ENCODE measurements around the gene TPM3.
A peak's percentile ranks its signal among the peaks of the same experiment; 100 is the strongest.

TPM3 gene

DNA sequence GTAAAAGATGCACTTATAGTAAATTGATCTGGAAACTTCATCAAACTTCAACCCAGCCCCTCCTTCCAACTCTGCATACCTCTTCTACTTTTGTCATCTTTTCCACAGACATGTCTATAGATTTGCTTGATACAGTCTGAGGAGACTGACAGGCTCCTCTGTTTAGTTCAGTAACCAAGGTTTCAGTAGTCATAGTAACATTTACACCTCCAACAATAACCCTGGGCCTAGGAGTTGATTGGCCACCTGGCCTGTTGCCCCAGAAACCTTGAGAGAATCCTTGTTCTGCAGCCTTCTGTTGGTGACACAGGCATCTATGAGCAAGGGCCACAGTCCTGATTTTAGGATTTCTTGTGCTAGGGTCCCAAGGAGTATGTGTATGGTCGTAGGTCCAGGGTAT is 14.3 kb upstream of the TPM3 start, which contains the start of gene CFAP141:
Gene CFAP141 (minus strand): TSS at position 138 of the 400 bp plus-strand sequence. CDS start 26 bp downstream, at position 112.
- DNase-seq (ENCODE audit: low read depth in 1 of 2, low spot score in 1 of 2) = no peak

DNA sequence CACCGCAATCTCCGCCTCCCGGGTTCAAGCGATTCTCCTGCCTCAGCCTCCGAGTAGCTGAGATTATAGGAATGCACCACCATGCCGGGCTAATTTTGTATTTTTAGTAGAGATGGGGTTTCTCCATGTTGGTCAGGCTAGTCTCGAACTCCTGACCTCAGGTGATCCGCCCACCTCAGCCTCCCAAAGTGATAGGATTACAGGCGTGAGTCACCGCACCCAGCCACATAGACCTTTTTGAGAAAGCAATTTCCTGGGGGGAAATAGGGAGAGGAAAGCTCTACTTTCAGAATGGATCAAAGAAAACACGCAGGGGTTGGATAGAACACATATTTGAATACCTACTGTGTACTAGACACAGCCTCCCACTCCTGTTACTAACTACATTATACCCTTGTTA is 13.9 kb upstream of the TPM3 start:
- DNase-seq (ENCODE audit: low read depth in 1 of 2, low spot score in 1 of 2) = peak in 1 of 2 donors; percentile 3

DNA sequence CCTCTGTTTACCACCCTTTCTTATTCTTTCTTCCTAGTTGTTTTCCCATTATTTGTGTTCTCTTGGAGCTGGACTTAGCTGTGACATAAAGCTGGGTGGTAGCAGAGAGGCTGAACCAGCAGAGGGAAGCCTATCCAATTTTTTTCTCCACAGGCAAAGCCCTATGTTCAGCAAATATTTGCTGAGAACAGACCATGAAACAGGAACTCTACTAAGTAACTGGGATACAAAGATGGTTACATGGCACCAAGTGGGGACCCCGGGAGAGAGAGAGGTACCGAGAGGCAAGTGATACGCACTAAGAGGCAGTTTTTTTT is 7.6 kb upstream of the TPM3 start:
- no peak for DNase-seq (ENCODE audit: low read depth in 1 of 2, low spot score in 1 of 2)

DNA sequence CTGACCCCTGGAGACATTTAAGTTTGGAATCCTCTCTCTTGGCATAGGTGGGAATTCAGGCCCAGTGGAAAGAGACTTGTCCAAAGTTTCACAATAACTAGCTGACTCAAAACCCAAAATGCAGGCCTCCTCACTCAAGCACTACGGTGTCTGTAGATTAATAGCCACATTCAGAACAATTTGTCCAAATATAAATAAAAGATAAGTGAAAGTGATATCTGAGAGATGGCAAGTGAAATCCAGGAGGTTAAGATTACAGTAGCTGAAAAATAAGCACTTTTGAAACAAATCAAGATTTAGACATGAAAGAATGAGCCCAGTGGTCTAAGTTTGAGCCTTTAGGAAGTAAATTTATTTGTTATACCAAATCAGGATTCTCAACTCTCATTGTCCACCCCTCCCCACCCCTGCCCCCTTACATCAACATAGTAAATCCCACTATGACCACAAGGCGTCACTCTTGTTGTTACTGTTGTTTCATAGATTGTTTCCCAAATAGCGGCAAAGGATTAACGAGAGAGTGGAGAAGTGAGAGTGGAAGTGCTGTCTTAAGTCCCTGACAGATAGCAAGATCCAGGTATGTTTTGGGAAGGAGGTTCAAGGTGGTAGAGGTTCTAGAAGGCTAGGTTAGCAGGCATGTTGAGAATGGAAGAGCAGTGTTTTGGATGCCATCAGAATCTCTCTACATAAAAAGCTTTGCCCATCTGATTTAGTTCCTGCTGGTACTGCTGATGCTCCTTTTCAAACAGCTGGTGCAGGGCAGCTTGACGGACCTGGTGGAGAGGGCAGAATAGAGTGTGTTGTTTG is 7.1 kb upstream of the TPM3 start:
- peak in 1 of 2 donors; percentile 32 for DNase-seq (ENCODE audit: low read depth in 1 of 2, low spot score in 1 of 2)

DNA sequence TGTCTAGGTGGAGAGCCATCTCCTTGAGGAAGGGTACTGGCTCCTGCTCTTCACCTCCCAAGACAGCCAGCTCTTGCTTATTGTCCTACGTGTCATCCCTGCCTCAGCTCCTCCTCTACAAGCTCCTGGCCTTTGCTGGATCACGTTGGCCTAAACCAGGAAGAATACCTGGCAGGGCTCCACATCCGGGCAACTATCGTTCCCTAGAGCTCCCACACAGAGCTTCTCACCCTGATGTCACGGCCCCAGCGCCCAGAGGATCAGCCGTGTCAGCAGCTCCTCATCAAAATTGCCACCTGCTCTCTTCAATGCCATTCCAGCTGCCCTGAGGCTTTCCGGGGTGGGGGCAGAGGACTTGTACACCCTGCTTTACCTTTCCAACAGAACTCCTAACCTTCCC is 1.9 kb upstream of the TPM3 start:
- no peak for DNase-seq (ENCODE audit: low read depth in 1 of 2, low spot score in 1 of 2)

DNA sequence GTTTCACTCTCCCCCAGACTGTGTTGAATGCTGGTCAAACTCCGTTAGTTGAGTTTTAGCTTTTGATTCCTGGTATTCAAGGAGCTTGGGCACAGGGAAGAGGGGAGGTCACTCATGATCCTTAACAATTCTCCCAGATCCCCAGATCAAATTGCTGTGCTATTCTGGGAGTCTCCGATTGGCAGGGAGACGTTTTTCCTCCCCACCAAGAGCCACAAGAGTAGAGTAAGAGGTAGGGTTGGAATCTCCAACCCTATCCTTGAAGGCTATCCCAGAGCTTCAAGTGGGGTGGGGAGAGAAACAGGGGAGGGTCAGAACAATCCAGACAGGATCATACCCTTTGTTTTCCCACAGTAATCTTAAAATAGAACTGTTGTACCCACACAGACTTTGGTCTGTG is 576 bp upstream of the TPM3 start:
- DNase-seq (ENCODE audit: low read depth in 1 of 2, low spot score in 1 of 2) = no peak

DNA sequence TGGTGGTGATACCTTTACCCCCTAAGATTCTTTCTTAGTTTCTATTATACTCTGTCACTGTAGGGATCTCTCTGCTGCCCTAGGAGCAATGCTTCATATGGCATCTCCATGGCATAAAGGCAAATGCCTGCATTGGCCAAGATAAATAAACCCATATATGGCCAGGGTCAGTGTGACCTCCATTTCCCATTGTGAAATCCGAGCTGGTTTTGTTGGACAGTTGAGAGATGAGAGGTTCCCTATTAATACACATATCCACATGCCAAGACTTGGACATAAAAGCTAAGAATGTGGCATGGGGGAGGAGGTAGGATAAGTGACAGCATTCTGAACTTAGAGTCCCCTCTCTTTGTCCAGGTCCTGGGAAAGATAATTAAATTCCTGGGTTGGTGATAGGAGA is 1.4 kb downstream of the TPM3 start:
- no peak for DNase-seq (ENCODE audit: low read depth in 1 of 2, low spot score in 1 of 2)

DNA sequence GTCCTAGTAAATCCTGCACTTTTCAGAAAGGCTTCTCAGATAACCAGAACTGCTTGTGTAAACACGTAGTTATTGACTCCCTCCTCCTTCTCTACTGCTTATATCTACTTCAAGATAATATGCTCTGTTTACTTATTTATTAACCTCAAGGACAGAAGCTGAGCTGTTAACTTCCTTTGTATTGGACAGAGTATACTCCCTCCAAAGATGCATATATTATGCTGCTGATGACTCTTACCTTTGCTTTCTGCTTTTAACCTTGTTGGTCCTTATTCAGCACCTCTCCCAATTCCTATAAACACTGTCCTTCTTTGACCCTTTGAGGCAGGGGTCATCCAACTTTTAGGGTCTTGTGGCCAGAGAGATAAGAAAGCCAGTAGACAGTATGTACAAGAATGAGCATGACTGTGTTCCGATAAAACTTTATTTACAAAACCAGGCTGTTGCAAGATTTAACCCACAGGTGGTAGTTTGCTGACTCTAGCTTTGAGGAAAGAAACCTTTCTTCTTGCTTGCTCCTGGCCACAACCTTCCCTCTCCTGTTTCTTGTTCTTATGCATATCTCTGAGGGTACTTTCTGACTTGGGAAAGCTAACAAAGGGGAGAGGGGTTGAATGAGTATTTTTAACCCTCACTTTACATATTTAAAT is 4.9 kb downstream of the TPM3 start:
- no peak for DNase-seq (ENCODE audit: low read depth in 1 of 2, low spot score in 1 of 2)

DNA sequence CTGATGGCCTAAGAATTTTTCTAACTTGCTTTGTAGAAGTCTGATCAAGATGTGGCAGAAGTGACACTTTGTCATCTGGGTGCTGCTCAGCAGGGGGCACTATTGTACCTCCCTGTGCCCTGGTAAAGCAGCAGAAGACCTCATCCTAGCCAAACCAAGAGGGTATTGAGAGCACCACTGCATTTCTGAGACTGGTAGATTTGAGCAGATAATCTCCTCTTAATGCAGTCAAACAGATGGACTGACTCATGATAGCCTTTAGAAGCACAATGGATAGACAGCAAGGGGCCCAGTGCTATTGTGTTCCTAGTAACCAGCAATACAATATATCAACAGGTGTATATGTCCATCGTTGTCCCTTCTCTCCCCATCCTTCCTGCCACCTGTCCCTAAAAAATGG is 5.7 kb downstream of the TPM3 start:
- peak; percentile 30 to 53 for DNase-seq (ENCODE audit: low read depth in 1 of 2, low spot score in 1 of 2)

DNA sequence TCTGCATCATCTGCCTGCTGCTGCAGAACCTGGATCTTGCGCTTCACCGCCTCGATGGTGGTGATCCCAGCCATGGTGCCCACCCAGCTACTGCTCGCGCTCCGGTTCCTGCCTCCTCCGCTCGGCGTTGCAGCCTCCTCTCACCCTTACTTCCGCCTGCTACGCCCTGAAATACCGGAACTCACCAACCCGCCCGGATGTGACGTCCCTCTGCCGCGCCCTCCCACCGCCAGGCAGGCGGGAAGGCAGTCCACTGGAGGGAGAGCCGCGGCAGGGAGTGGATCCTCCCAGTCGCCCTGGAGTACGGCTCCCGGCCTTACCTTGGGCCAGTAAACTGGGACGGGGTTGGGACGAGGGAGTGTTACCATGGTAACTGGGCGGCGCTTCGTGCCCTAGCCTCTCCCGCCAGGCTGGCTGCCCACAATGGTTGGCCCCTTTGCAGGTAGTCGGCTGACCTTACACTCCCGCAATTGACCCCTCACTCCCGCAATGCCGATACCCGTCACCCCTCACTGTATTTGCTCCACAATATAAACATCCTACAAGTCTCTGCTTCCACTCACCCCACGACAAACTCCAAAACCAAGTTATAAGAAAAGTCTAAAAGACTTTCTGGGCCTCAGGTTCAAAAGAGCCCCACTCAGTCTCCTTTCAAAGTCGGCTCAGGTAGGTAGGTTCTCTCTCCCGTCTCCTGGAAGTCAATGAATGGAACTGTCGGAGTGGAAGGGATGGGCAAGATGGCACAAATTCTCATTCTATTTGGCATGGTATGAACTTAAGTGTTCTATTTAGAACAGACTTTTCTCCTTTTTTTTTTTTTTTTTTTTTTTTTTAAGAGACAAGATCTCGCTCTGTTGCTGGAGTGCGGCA is 8.6 kb downstream of the TPM3 start:
- DNase-seq (ENCODE audit: low read depth in 1 of 2, low spot score in 1 of 2) = peak; percentile 92 to 94

DNA sequence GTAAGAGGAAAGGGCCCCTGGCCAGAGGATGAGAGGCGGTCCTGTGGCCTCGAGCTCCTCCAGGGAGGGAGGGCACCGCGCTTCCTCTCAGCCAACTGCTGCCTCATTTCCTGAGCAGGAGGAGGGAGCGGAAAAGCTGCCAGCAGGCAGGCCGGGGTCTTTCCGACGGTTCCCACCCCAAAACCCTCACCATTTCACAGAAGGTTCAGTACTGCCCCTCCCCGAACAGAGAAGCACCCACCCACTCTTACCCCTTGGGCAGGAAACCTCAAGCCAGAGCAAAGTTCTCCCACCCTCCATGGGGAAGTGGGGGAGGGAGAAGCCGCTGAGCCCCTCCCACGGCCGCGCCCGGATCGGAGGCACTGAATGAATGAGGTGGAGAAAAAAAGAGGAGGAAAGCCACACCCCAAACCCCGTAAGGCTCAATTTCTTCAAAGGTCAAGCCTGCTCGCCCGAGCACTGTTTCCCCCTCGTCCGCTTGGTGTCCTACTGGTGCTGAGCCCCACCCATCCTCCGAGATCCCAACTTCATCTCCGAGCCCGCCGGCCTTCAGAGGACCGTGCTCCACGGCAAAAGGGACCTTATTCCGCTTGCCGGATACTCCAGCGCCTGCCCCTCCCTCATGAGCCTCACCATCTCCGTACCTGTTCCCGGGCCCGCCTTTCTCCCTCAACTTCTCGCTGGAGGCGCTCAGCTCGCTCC is 9.4 kb downstream of the TPM3 start:
- DNase-seq (ENCODE audit: low read depth in 1 of 2, low spot score in 1 of 2) = peak; percentile 49 to 75

DNA sequence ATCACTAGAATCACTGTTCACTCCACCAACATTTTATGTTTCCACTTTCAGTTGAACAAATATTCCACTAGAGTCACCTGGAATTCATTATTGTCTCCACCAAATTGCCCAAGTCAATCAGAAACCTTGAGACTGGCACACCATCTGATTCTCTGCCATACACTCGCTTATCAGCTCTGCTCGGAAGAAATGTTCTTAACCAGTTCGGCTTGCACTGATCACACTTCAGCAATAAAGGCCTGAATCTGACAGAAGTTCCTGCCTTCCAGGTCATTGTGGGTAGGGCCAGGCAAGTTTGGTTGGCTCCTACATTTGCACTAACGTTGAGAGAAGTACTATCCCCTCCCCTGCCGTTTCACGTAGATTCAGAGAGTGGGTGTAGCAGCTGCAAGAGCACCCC is 10.0 kb downstream of the TPM3 start:
- no peak for DNase-seq (ENCODE audit: low read depth in 1 of 2, low spot score in 1 of 2)

DNA sequence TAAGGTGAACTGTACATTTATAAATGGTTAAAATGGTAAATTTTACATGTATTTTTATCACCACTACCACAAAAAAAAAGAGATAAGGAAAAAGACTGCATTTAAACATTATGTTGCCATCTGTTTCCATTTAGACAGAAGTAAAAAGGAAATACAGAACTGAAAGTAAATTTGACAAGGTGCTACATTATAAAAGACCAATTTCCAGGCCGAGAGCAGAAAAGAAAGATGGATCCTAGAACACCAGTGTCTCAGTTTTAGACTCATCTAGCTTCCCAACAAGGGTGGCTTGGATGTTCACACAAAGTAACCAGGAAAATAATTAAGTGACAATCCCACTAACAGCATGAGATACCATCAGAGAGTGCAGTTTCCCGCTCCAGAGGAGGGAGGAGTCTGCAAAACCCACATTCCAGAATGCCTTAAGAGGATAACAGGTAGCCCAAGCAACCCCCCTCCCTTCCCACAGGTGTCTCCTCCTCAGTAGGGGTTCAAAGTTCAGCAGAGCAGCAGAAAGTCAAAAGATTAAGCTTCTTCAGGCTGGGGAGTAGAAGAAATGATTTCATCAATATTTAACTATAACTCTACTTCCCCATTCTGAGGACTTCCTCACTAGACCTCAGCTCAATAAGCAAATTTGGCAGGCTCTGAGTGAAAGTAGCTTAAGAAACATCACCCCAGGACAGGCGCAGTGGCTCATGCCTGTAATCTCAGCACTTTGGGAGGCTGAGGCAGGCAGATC is 11.8 kb downstream of the TPM3 start:
- no peak for DNase-seq (ENCODE audit: low read depth in 1 of 2, low spot score in 1 of 2)

DNA sequence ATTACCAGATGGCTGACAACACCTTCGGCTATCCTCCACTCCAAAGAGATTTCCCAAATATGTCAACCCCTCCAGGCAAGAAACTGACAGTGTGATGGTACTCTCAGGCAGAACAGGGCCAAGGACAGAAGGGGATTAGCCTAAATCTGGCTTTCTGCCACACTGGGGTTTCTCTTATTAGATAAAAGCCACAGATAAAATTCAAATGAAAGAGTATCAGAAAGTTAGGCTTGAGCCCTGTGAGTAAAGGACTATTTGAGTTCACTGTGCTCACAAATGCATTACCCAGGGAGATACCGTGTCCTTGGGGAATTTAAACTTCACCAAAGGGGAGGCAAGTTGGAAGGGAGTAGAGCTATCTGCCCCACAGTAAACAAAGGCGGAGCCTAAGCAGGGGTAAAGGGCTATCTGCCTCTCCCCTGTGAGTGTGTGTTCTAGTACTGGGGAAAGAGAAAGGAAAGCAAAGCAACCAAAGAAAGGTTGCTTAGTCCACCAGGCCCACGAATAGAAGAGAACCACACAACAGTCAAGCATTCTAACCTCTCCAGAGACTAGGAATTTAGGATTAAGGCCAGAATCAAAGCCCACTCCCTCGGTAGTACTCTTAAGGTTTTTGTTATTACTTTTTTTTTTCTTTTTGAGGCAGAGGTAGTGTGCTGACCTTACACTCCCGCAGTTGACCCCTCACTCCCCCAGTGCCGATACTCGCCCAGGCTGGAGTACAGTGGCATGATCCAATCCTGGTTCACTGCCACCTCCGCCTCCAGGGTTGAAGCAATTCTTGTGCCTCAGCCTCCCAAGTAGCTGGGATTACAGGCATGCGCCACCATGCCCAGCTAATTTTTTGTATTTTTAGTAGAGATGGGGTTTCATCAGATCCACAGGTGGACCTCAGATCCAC is 12.7 kb downstream of the TPM3 start:
- DNase-seq (ENCODE audit: low read depth in 1 of 2, low spot score in 1 of 2) = no peak

DNA sequence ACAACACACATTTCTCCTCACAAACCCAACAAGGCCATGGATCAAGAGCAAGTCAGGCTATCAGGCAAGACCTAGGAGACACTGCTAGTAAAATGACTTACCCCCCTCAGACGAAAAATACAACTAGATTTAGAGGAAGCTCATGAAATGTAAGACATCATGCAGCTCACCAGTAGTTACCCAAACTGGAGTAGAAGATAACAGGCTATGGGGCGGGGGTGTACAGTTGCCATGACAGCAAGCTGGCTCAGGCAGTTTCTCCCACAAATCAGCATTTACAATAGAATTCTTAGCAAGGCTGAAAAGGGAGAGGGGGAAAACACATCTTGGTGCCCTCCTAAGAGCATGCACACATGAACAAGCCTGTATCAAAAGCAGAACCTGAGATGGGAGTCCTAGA is 13.9 kb downstream of the TPM3 start:
- DNase-seq (ENCODE audit: low read depth in 1 of 2, low spot score in 1 of 2) = no peak

DNA sequence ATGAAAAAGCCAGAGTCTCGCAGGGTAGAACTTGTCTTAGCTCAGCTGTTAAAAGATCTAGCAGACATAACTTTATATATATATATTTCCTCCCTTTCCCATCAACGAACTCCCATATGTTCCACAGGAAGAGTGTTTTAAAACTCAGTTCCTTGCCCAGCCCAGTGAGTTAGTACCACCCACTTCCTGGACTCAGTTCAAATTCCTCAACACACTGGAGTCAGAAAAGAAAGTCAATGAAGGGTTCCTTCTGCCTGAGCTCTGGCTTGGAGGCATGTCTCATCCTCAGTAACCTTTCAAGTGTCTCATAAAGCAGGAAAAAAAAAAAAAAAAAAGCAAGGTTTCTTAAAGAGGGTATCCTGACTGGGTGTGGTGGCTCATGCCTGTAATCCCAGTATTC is 15.6 kb downstream of the TPM3 start:
- DNase-seq (ENCODE audit: low read depth in 1 of 2, low spot score in 1 of 2) = no peak

DNA sequence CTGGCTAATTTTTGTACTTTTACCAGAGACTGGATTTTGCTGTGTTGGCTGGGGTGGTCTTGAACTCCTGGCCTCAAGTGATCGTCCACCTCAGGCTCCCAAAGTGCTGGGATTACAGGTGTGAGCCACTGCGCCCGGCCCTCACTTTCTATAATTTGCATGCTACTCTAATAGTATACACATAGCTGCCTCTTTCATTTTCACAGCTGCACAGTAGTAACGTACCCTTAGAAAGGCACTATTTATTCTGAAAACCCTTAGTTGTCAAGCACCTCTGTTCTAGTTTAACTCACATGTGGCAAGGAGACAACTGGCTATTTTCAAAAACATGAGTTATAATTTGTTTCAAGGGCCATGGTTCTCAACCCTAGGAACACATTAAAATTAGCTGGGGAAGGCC is 17.2 kb downstream of the TPM3 start:
- no peak for DNase-seq (ENCODE audit: low read depth in 1 of 2, low spot score in 1 of 2)

DNA sequence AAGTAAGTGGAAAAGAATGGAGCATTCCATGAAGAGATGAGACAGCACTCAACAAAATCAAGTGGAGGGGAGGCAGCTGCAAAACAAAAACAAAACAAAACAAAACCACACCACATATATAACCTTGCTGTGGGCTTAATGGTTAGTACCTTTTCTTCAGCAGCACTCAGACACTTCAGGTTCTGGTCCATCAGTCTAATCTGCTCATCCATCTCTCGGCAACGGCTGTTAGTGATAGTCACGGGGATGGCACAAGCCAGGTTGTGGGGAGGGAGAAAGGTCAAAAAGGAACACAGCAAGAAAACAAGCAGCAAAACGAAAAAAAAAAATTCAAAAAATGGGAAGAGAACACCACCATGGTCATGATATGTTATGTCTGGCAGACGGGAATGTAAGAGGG is 20.0 kb downstream of the TPM3 start:
- no peak for DNase-seq (ENCODE audit: low read depth in 1 of 2, low spot score in 1 of 2)

DNA sequence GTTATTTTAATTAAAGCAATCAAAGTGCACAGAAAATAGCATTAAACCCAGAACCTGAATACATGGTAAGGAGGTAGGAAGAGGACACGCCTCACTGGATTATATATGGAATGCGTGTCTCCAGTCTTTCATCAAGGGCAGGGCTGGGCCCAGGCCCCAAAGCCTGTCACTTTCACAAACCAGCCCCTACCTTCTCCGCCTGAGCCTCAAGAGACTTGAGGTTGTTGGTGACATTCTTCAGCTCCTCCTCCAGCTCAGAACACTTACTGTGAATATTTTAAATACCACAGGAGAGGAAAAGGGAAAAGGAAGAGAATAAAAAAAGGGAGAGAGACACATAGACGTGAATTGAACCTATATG is 20.7 kb downstream of the TPM3 start:
- no peak for DNase-seq (ENCODE audit: low read depth in 1 of 2, low spot score in 1 of 2)
